Spleen (tissue), 7 donors: Measurements from ENCODE around the gene SYT17.

Experiments used
- CTCF ChIP-seq, 11 experiments: fragments of 200-600 bp in 7 of 11; fragments of 450-650 bp in 4 of 11; sonication (generic) in 4 of 11; IDR thresholded peaks in 8 of 11; conservative IDR thresholded peaks in 3 of 11; 1 replicate in 7 of 11; 2 replicates in 4 of 11; pipeline versions ENCODE4 v1.4.0 to v1.8.0; 2016 to 2021; ENCODE audit warnings: antibody characterized with exemption in 11 of 11, inconsistent platforms in 4 of 11, mild to moderate bottlenecking in 1 of 11
- POLR2AphosphoS5 ChIP-seq, 3 donors: sonication (generic); formaldehyde crosslinking; IDR thresholded peaks; one replicate each; pipeline ENCODE4 v1.5.1; 2017; ENCODE audit warnings: antibody characterized with exemption in 3 of 3
- donor health status: DM: no; HTN: no; CAD: no; lungs with moderate emphysema.
- donor health status: DM: no; HTN: no; CAD: no.
- donor health status: DM: no; HTN: no; CAD: no.

GRCh38 chr16:19162085-19162484 lies 6.0 kb upstream of the SYT17 start:
- no peak for TF ChIP-seq CTCF (IDR thresholded peaks at IDR 0.05 in 8 of 11, conservative IDR thresholded peaks at IDR 0.05 in 3 of 11)
- no peak for TF ChIP-seq POLR2AphosphoS5 (IDR thresholded peaks at IDR 0.05)
